Neural cell (in vitro differentiated cells): ENCODE data around the gene MAML2.

Experiments
- RAD21 ChIP-seq: fragments of 450-650 bp; conservative IDR thresholded peaks from 2 replicates; pipeline ENCODE4 v1.6.1; 2014; ENCODE audit warnings: antibody characterized with exemption, mild to moderate bottlenecking, moderate library complexity
- TAF1 ChIP-seq: IDR thresholded peaks from 2 replicates; pipeline ENCODE4 v1.6.1; 2012; ENCODE audit warnings: low read depth
- TF ChIP-seq, protein P1 (sequence below): fragments of 450-650 bp; IDR thresholded peaks from 2 replicates; pipeline ENCODE4 v1.5.1; 2014; ENCODE audit warnings: antibody characterized with exemption, mild to moderate bottlenecking, moderate library complexity; ENCODE audit not compliant: poor library complexity, severe bottlenecking
- TF ChIP-seq, protein P2 (sequence below): IDR thresholded peaks from 2 replicates; pipeline ENCODE4 v1.6.1; 2012; ENCODE audit warnings: borderline replicate concordance

DNA sequence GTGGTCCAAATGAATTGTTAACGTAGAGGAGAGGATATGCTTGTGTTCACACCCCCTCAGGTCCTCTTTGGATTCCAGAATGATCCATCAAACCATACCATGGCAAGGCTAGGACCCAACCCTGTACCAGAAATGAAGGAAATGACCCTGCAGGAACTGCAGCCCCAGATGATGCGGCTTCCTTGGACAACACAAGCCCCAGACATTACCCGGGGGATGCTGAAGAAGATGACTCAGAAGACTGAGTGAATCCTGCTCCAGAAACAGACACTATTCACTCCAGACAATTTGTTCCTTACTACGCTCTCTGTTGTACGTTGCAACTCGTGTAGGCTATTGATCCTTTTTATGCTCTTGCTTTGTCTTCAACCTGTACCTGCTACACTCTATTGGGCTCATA lies 403.9 kb downstream of the MAML2 start:
- TF ChIP-seq, protein P1, sequence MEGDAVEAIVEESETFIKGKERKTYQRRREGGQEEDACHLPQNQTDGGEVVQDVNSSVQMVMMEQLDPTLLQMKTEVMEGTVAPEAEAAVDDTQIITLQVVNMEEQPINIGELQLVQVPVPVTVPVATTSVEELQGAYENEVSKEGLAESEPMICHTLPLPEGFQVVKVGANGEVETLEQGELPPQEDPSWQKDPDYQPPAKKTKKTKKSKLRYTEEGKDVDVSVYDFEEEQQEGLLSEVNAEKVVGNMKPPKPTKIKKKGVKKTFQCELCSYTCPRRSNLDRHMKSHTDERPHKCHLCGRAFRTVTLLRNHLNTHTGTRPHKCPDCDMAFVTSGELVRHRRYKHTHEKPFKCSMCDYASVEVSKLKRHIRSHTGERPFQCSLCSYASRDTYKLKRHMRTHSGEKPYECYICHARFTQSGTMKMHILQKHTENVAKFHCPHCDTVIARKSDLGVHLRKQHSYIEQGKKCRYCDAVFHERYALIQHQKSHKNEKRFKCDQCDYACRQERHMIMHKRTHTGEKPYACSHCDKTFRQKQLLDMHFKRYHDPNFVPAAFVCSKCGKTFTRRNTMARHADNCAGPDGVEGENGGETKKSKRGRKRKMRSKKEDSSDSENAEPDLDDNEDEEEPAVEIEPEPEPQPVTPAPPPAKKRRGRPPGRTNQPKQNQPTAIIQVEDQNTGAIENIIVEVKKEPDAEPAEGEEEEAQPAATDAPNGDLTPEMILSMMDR: no peak
- TF ChIP-seq, protein P2, sequence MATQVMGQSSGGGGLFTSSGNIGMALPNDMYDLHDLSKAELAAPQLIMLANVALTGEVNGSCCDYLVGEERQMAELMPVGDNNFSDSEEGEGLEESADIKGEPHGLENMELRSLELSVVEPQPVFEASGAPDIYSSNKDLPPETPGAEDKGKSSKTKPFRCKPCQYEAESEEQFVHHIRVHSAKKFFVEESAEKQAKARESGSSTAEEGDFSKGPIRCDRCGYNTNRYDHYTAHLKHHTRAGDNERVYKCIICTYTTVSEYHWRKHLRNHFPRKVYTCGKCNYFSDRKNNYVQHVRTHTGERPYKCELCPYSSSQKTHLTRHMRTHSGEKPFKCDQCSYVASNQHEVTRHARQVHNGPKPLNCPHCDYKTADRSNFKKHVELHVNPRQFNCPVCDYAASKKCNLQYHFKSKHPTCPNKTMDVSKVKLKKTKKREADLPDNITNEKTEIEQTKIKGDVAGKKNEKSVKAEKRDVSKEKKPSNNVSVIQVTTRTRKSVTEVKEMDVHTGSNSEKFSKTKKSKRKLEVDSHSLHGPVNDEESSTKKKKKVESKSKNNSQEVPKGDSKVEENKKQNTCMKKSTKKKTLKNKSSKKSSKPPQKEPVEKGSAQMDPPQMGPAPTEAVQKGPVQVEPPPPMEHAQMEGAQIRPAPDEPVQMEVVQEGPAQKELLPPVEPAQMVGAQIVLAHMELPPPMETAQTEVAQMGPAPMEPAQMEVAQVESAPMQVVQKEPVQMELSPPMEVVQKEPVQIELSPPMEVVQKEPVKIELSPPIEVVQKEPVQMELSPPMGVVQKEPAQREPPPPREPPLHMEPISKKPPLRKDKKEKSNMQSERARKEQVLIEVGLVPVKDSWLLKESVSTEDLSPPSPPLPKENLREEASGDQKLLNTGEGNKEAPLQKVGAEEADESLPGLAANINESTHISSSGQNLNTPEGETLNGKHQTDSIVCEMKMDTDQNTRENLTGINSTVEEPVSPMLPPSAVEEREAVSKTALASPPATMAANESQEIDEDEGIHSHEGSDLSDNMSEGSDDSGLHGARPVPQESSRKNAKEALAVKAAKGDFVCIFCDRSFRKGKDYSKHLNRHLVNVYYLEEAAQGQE: no peak
- TF ChIP-seq RAD21 (no peak), TAF1 (no peak)
